WERI-Rb-1 (cell line): ENCODE data around the gene PSMA3.
A peak's percentile ranks its signal among the peaks of the same experiment; 100 is the strongest.

Experiments used
- DNase-seq: peaks from one replicate; pipeline ENCODE4 v3.0.0-alpha.2; 2020
- H3K27ac ChIP-seq: fragments of 250-450 bp; sonication (Bioruptor Pico); 2 replicates; pipeline ENCODE4 v1.5.1; 2020; ENCODE audit warnings: mild to moderate bottlenecking, moderate library complexity
- H3K27me3 ChIP-seq: fragments of 250-450 bp; sonication (Bioruptor Pico); 2 replicates; pipeline ENCODE4 v1.5.1; 2021; ENCODE audit warnings: mild to moderate bottlenecking, low read depth, moderate library complexity; ENCODE audit not compliant: insufficient read depth, severe bottlenecking
- H3K36me3 ChIP-seq: fragments of 250-450 bp; sonication (Bioruptor Pico); 2 replicates; pipeline ENCODE4 v1.5.1; 2020; ENCODE audit warnings: mild to moderate bottlenecking, moderate library complexity
- H3K4me3 ChIP-seq: 2 replicates; pipeline ENCODE4 v1.5.1; 2011; ENCODE audit warnings: low read depth, mild to moderate bottlenecking, control low read depth, low read length
- H3K9me3 ChIP-seq: fragments of 250-450 bp; sonication (Bioruptor Pico); 2 replicates; pipeline ENCODE4 v1.5.1; 2021; ENCODE audit warnings: mild to moderate bottlenecking, moderate library complexity; ENCODE audit not compliant: severe bottlenecking
- CTCF ChIP-seq: IDR thresholded peaks from 2 replicates; pipeline ENCODE4 v1.5.1; 2011; ENCODE audit warnings: low read depth, mild to moderate bottlenecking, control low read depth, inconsistent platforms, low read length

Gene PSMA3

DNA sequence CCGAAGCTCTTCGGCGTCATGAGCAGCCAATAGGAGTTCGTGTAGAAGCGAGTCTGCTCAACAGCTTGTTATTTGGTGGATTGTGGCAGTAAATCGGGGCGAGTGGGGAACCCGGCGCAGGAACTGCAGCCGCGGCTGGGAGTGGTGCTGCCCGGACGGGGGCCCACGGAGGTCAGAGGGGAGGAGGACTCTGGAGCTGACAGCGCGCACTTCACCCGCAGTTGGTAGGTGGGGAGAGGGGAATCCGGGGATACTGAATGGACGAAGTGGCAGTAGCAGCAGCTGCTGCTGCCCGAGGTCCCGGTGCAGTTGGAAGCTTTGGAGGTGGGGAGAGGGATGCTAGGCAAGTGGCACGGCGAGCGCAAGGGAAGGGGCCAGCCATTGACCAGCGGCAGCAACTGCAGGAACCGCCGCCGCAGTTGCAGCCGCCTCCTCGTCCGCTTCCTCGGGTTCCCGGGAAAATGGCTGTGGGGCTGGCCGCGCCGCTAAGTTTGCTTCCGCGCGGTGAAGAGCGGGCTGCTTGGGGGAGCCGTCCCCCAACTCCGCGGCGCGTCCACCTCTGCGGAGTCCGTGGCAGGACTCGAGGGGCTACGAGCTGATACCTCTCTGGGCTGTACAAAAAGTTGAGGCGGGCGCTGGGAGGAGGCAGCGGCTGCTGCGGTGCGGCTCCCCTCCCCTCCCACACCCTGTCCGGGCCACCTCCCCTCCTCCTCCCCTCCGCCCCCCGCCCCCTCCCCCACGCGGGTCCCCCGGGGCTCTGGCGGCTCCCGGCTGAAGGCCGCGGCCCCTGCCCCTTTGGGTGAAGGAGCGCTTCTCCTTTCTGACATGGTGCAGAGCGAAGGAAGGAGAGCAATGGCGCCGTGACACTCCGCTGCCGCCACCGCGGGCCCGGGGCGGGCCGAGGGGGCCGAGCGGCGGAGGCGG is 54.1 kb downstream of the PSMA3 start, which contains the start of gene ARID4A:
ARID4A (plus strand) TSS at position 79 of the 924 bp plus-strand sequence. CDS start 1,300 bp downstream, outside the sequence.
- peak within 1 kb of the TSS; percentile 98 for H3K4me3 ChIP-seq
- H3K27ac ChIP-seq = peak within 1 kb of the TSS; percentile 99
- no peak for TF ChIP-seq CTCF
- peak; percentile 92 for DNase-seq
- peaks cover 34% of the 10 kb centered on the region for H3K36me3 ChIP-seq
- H3K9me3 ChIP-seq = no peaks in the 10 kb centered on the region
- no peaks in the 10 kb centered on the region for H3K27me3 ChIP-seq

- no peak for TF ChIP-seq CTCF
- peak overlapping the region; percentile 66 for H3K27ac ChIP-seq
- DNase-seq = peak; percentile 19
- peak overlapping the region; percentile 97 for H3K4me3 ChIP-seq
- no peaks in the 10 kb centered on the region for H3K27me3 ChIP-seq
- no peaks in the 10 kb centered on the region for H3K9me3 ChIP-seq
- peaks cover 27% of the 10 kb centered on the region for H3K36me3 ChIP-seq
These were observed 55.0 kb downstream of the PSMA3 start for GRCh38 chr14:58299401-58300330.

- no peaks in the 10 kb centered on the region for H3K9me3 ChIP-seq
- H3K36me3 ChIP-seq = peaks cover 18% of the 10 kb centered on the region
- H3K27me3 ChIP-seq = no peaks in the 10 kb centered on the region
- no peak for DNase-seq
- no peak overlapping the region for H3K4me3 ChIP-seq
- TF ChIP-seq CTCF = no peak
- H3K27ac ChIP-seq = no peak overlapping the region
These were observed 56.8 kb downstream of the PSMA3 start for GRCh38 chr14:58301416-58301815.

DNA sequence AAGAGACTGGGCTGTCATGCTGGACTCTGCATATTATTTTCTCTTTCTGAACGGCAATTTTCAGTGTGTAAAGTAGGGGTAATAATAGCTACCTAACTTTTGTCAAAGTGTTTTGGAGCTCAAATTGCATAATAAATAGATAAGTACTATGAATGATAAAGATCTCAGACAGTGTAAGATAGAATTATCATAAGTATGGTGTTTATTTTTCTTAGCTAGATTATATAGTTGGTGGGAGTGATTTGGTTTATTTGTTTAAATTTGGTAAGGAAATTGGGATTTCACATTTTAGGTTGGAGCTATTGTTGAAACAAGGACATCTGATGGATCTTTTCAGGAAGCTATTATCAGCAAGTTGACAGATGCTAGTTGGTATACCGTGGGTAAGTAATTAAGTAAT is 61.1 kb downstream of the PSMA3 start:
- Histone ChIP-seq H3K27ac (no peak overlapping the region), H3K9me3 (no peaks in the 10 kb centered on the region), H3K4me3 (no peak overlapping the region), H3K27me3 (no peaks in the 10 kb centered on the region), H3K36me3 (peaks cover 18% of the 10 kb centered on the region; the same call in 1 of the 2 replicates)
- no peak for DNase-seq
- no peak for TF ChIP-seq CTCF

- H3K27me3 ChIP-seq = no peaks in the 10 kb centered on the region
- H3K9me3 ChIP-seq = no peaks in the 10 kb centered on the region
- peaks cover 14% of the 10 kb centered on the region; the same call in 1 of the 2 replicates for H3K36me3 ChIP-seq
- TF ChIP-seq CTCF = no peak
- no peak for DNase-seq
- no peak overlapping the region for H3K4me3 ChIP-seq
- H3K27ac ChIP-seq = no peak overlapping the region
These were observed 63.1 kb downstream of the PSMA3 start for GRCh38 chr14:58307597-58308316.
